ENCODE data around the gene FGFR2. TPM values are rescaled to one million over a fixed set of nuclear protein-coding genes. Genes with fewer than 3 reads are reported as not detected.

The FGFR2 gene
- total RNA-seq, 2 donors from 2014 or later: 49.7 to 78.5 TPM

GRCh38 chr10:121454781-121455180, 143.5 kb downstream of the FGFR2 start:
- no peak overlapping the region for H3K27ac ChIP-seq
- no peaks in the 10 kb centered on the region for H3K27me3 ChIP-seq (replicated peaks; ENCODE audit: insufficient read depth)
- DNase-seq (ENCODE audit: low spot score): no peak
- WGBS: 85% methylated on average over 4 of the region's 4 CpGs
- H3K9me3 ChIP-seq: no peaks in the 10 kb centered on the region
- intact Hi-C loops (cut with DNase I): no loop called here
- H3K36me3 ChIP-seq: no peaks in the 10 kb centered on the region
- H3K4me1 ChIP-seq (replicated peaks): no peaks in the 10 kb centered on the region
- TF ChIP-seq CTCF (IDR thresholded peaks at IDR 0.05) (no peak), POLR2A (IDR thresholded peaks at IDR 0.05) (no peak), POLR2AphosphoS5 (IDR thresholded peaks at IDR 0.05) (no peak)
- H3K4me3 ChIP-seq: no peak overlapping the region

GRCh38 chr10:121453160-121453559, 145.1 kb downstream of the FGFR2 start:
- intact Hi-C loops (cut with DNase I): no loop called here
- Histone ChIP-seq H3K4me1 (replicated peaks) (no peaks in the 10 kb centered on the region), H3K36me3 (no peaks in the 10 kb centered on the region), H3K27ac (no peak overlapping the region), H3K27me3 (replicated peaks; ENCODE audit: insufficient read depth) (no peaks in the 10 kb centered on the region), H3K9me3 (no peaks in the 10 kb centered on the region), H3K4me3 (no peak overlapping the region)
- whole genome bisulfite sequencing: 80% methylated on average over 3 of the region's 3 CpGs
- DNase-seq (ENCODE audit: low spot score): no peak
- TF ChIP-seq CTCF (IDR thresholded peaks at IDR 0.05) (no peak), POLR2A (IDR thresholded peaks at IDR 0.05) (no peak), POLR2AphosphoS5 (IDR thresholded peaks at IDR 0.05) (no peak)

GRCh38 chr10:121452581-121452980, 145.7 kb downstream of the FGFR2 start:
- intact Hi-C loops (cut with DNase I): no loop called here
- TF ChIP-seq POLR2A (IDR thresholded peaks at IDR 0.05): no peak
- TF ChIP-seq POLR2AphosphoS5 (IDR thresholded peaks at IDR 0.05): no peak
- no peak for TF ChIP-seq CTCF (IDR thresholded peaks at IDR 0.05)
- WGBS: 42% methylated on average over 4 of the region's 4 CpGs

GRCh38 chr10:121450247-121450646, 148.0 kb downstream of the FGFR2 start:
- TF ChIP-seq CTCF (IDR thresholded peaks at IDR 0.05) (no peak), POLR2A (IDR thresholded peaks at IDR 0.05) (no peak), POLR2AphosphoS5 (IDR thresholded peaks at IDR 0.05) (no peak)
- no peak for DNase-seq (ENCODE audit: low spot score)
- WGBS: 53% methylated on average over 6 of the region's 6 CpGs
- no peaks in the 10 kb centered on the region for H3K36me3 ChIP-seq
- H3K27me3 ChIP-seq (replicated peaks; ENCODE audit: insufficient read depth): no peaks in the 10 kb centered on the region
- no peak overlapping the region for H3K27ac ChIP-seq
- no peaks in the 10 kb centered on the region for H3K4me1 ChIP-seq (replicated peaks)
- no peak overlapping the region for H3K4me3 ChIP-seq
- no peaks in the 10 kb centered on the region for H3K9me3 ChIP-seq
- intact Hi-C loops (cut with DNase I): no loop called here

More at GRCh38 chr10:121452581-121452980, 145.7 kb downstream of the FGFR2 start:
- Histone ChIP-seq H3K4me1 (replicated peaks) (no peaks in the 10 kb centered on the region), H3K36me3 (no peaks in the 10 kb centered on the region), H3K9me3 (no peaks in the 10 kb centered on the region), H3K27ac (no peak overlapping the region), H3K27me3 (replicated peaks; ENCODE audit: insufficient read depth) (no peaks in the 10 kb centered on the region), H3K4me3 (no peak overlapping the region)
- DNase-seq (ENCODE audit: low spot score): no peak

GRCh38 chr10:121449482-121449924, 148.7 kb downstream of the FGFR2 start:
- H3K27me3 ChIP-seq (replicated peaks; ENCODE audit: insufficient read depth): no peaks in the 10 kb centered on the region
- H3K9me3 ChIP-seq: no peaks in the 10 kb centered on the region
- intact Hi-C loops (cut with DNase I): no loop called here
- DNase-seq (ENCODE audit: low spot score): no peak
- H3K36me3 ChIP-seq: no peaks in the 10 kb centered on the region
- no peak for TF ChIP-seq CTCF (IDR thresholded peaks at IDR 0.05)
- WGBS: 87% methylated on average over 4 of the region's 4 CpGs
- no peak overlapping the region for H3K27ac ChIP-seq
- no peak overlapping the region for H3K4me3 ChIP-seq
- H3K4me1 ChIP-seq (replicated peaks): no peaks in the 10 kb centered on the region
